NCI-H1930 (cell line): ENCODE measurements around the gene ALKBH3.

ENCODE experiments used
- DNase-seq, 2 experiments: peaks; one replicate each; lab custom pipeline; 2025; lab: John Stamatoyannopoulos, UW

Gene ALKBH3

DNA sequence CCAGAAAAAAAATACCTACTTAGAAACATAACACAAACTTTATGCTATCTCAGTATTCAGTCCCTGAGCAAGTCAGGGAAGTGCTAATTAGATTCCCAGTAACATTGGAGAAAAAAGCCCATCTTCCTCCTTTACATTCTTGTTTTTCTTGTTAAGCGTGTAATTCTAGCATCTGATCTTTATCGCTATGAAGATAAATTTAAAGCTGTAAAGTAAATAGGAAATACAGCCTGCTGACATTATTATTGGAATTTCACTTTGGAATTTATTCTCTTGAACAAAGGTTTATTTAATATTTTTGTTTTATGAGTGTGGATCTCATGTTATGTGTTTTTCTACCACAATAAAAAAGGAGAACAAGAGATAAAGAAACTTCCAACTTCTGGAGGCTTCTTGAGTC, 13.9 kb downstream of the ALKBH3 start:
- no peak for DNase-seq

DNA sequence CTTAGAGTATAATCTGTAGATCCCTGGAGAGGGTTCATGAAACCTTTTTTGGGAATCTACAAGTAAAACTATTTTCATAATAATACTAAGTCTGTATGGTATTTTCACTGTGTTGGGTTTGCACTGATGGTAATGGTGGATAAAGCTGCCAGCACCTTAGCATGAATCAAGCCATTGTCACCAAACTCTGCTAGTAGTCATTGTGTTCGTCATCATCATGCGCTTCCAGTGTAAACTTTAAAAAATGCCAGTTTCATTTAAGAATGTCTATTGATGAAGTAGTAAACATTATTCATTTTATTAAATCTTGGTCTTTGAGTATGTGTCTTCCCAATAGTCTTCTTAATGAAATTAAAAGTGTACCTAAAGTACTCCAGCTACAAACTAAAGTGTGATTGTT, 15.0 kb downstream of the ALKBH3 start:
- DNase-seq, result no peak

DNA sequence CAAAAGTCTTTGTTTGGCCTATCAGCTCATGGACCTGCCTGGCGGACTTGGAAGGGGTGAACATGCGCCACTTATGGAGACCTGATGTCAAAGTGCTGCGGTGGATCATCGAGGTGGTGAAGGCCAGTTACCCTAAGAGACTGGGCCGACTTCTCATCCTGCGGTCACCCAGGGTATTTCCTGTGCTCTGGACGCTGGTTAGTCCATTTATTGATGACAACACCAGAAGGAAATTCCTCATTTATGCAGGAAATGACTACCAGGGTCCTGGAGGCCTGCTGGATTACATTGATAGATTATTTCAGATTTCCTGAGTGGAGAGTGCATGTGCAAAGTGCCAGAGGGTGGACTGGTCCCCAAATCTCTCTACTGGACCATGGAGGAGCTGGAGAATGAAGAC, 17.9 kb downstream of the ALKBH3 start:
- DNase-seq, result no peak

DNA sequence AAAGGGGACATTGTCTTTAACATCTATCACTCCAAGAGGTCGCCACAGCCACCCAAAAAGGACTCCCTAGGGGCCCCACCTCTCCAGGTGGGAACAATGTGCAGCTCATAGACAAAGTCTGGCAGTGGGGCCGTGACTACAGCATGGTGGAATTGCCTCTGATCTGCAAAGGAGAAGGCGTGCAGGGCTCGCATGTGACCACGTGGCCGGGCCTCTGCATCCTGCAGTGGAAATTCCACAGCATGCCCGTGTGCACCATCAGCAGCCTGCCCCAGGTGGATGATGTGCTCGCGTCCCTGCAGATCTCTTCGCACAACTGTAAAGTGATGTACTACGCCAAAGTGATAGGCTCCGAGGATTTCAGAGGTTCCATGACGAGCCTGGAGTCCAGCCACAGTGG, 18.5 kb downstream of the ALKBH3 start:
- no peak for DNase-seq

DNA sequence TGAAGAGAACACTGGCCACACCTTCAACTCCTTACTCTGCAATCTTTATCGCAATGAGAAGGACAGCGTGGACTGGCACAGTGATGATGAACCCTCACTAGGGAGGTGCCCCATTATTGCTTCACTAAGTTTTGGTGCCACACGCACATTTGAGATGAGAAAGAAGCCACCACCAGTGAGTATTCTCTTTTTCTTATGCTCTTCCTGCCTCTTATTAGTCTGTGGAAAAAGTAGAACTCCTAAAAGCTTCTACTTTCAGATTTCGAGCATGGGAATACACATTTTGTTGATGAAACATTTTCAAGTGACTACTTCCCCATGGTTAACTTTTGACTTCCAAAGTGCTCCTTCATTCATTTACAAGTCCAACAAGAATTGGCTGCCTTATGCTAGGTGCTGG, 20.9 kb downstream of the ALKBH3 start:
- no peak for DNase-seq

DNA sequence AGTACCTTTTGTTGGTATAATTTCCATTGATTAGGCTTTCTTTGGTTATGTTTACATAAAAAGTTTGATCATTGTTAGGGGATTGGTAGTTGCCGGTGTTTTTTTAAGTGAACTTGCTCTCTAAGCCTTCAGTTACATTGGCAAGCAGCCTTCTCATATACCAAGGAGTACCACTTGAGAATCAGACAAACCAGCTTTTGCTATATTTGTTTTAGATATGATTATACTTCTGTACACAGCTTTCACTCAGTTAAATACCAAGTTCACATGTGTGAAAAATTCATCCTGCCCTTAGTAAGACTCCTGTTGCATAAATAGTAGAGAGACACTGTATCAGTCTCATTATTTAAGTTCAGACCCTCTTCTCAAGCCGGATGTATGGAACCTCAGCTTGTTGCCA, 22.4 kb downstream of the ALKBH3 start:
- DNase-seq, result no peak

DNA sequence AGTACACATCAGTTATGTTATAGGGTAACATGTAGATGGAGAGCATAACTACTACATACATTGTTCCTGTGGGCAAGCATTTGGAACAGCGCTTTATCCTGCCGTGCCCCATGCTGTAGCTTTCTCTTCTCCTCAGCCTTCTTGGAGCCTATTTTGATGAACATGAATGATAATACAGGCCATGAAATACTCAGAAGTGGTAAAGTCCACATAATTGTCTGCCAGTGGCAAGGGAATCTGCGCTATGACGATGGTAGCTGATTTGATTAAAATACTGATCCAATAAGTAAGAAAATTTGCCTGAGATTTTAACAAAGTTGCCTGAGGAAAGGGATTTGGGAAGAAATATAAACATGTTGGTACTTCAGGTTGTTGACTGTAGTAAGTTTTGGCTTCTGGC, 23.3 kb downstream of the ALKBH3 start:
- DNase-seq, result no peak

DNA sequence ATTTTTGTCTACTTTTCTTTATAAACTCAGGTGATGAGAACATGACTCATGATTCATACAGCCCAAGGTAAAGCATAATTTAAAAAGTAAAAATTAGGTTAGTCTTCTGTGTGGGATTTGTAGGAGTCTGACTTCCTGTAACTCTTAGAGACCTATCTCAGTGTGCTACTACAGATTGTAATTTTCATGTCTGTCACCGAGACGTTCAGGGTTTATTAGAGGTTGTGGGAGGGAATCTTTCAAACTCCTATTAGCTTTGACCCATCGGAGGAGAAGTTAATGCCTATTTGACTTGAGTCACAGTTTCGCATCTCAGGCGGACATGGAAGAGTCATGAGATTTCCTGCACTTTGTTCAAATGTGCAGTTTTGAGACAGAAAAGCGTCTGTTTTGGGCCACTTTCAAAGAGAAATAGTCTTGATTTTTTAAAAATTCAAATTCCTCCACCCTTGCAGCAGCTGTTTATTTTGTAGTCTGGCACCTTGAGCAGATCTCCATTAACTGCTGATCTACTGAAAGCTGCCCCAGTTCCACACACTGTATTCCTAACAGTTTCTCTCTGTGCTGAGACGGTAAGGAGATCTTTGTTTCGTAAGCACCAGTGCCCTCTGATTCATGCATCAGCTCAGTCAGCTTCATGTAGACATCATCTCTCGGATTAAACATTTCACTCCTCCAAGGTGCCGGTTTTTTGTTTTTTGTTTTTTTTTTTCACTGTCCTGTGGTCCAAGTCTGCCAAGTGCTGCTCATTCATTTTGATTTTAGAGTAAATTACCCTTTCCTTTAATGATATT, 24.3 kb downstream of the ALKBH3 start:
- no peak for DNase-seq

DNA sequence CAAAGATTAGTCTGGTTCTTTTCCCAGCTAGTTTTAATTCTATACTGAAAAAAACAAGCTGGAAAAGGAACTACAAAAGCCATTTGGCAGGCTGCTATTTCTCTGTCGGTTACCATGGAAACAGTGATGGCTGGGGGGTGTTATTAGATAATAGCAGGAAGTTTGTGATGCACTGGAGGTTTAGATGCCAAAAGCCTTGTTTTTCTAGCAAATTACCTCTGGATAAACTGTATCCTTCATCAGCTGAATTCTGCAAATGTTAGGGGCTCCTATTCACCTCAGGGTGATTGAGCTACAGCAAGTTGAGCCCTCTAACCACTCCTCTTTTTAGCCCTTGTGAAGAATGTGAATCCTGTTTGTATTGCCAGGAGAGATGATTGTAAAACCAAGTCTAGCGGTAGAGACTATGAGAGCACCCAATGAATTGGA, 25.2 kb downstream of the ALKBH3 start:
- DNase-seq, result no peak

DNA sequence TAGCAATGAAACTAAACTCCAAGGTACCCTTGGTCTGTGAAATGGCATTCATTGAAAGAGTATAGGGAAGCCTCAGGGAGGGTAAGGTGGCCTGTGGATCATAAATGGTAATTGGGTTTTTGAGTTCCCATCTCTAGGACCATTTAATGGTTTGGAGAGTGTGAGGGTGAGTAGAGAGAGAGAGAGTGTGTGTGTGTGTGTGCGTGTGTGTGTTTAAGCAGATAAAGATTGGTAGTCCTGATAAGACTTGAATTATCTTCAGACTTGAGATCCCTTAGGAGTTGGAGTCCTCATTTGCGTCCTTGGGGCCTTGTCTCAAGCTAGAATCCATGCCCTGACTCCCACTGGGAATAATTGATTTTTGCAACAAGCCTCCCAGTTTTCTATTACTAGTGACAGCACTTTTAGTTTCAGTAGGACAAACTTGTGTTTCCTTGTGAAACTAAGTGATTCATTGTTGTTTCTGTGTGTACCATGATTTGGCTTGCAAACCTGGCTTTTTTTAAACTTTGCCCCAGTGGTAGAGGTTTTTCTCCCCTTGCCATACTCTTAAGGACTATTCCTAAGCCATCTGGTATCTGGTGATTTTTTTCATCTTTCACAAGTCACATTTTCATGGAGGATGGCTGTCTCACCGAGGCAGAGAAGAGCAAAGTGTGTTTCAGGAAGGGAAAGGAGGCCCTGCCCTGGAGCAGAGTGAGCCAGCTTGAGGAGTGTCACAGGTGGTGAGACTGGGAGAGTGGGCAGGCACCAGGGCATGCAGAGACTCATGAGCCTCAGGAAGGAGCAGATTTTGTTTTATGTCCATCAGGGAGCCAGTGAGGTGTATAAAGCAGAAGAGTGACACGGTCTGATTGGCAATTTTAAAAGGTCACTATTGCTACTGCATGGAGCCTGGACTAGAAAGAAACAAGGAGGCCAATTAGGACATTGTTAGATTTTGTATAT, 26.7 kb downstream of the ALKBH3 start:
- no peak for DNase-seq

DNA sequence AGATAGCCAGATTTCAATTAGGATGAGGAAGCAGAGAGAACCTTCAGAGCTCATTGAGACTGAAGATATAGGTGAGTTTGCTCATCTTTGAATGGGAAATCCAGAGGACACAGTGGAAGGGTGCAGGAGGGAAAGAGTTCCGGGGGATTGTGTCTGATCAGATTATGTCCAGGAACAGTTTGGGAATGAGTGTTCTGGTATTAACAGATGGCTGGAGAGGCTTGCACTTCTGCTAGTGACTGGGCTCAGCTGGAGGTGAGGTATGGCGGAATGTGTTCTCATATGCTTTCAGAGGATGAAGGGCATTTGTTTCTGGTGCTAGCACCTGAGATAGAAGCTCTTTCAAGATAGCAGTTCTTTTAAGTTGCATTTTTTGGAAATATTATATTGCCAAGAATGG, 27.6 kb downstream of the ALKBH3 start:
- DNase-seq, result no peak

DNA sequence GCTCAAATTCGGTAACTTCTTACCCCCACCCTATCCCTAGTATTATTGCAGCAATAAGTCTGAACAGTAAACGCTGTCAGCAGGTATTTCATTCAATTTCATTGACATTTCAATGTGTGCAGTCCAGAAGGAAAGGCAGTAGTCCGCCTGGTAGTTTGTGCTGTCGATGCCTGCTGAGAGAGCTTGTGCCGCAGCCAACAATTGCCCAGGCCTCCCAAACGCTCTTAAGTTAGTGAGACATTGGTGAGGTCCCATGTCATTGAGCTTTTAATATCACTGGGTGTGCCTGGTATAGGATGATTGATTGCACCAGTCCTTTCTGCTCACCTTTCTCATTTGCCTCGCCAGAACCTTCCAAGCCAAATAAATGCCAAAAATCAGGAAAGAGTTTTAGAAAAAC, 28.1 kb downstream of the ALKBH3 start:
- no peak for DNase-seq

DNA sequence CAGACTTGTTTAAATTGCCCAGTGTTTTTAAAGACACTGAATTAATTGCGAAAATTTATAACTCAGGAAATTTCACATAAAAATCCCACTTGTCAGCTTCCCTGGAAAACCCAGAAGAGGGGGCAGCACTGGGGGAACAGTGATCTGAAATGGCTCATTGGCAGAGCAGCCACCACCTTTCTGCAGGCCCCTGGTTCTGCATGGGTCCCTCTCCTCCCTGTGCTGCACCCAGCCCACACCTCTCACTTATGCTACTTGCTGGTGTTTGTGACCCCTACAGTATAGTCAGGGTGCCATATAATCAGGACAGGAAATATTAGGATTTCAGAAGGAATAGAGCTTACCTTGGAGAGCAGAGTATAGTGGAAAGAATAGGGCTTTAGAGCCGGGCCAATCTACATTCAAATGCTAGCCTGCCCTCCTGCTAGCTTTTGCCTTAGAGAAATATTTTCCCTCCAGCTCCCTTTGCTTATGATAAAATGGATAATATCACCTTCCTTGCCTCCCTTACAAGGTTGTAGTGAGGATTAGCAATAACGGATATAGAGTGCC, 33.3 kb downstream of the ALKBH3 start:
- no peak for DNase-seq

DNA sequence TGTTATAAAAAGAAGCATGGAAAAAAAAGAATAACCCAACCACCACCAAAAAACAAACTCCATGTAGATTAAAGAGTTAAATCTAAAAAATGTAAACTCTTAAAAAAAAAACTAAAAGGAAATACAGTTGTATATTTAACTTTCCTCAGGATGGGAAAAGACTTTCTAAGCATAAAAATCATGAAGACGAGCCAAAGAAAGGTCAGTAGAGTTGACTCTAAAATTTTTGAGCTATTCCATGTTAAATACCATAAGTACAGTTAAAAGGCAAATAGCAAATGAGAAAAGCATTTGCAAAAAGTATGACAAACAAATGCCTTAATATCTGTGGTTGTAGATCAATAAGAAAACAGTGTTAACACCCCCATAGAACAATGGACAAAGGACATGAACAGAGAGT, 33.8 kb downstream of the ALKBH3 start:
- no peak for DNase-seq

DNA sequence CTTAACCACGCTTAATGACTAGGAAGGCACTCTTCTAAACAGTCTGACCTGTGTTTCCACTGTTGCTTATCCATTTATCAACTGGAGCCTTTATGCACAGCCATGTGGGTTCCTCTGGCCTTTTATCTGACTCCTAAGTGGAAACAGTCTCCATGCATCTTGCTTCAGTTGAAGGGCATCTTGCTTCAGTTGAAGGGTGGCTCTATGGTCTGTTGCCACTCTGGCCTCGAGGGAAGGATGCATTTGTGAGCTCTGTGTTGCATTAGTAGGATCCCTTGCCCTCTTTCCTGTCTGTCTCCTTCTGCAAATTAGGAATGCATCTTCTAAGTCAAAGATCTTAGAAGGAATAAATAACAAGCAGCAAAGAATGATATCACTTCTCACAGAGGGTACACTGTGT, 36.0 kb downstream of the ALKBH3 start:
- DNase-seq, result no peak

DNA sequence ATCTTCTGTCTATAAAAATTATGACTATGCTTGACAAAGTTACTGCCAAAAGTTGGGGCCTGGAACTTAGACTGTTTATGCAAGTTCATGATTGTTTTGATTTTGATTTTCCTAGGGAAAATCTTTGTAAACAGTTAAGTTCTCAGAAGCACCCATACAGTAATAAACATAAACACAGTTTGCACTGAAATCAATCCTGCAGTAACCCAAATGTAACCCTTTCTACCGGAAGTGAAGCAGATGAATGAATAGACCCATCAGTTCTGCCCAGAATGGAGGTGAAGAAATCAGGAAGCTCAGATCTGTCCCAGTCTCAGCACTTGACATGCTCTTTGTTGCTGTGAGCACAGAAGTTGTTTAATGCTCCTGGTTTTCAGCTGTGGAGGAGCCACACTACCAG, 37.2 kb downstream of the ALKBH3 start:
- DNase-seq, result no peak

DNA sequence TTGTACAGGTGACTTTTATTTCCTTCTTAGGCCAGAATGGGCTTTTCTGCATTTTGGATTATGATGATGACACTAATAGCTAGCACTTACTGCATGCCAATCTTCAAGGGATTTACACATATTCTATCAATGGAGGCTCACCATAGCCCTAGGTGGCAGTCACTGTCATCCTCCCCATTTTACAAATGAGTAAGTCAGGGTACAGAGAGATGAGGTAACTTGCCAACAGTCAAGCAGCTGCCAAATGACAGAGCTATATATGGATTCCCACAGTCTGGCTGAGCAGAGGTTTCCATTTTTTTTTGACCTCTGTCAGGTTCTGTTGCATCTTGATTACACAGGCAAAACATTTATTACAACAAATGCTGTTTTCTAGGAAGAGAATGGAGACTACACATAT, 38.0 kb downstream of the ALKBH3 start:
- DNase-seq, result no peak

DNA sequence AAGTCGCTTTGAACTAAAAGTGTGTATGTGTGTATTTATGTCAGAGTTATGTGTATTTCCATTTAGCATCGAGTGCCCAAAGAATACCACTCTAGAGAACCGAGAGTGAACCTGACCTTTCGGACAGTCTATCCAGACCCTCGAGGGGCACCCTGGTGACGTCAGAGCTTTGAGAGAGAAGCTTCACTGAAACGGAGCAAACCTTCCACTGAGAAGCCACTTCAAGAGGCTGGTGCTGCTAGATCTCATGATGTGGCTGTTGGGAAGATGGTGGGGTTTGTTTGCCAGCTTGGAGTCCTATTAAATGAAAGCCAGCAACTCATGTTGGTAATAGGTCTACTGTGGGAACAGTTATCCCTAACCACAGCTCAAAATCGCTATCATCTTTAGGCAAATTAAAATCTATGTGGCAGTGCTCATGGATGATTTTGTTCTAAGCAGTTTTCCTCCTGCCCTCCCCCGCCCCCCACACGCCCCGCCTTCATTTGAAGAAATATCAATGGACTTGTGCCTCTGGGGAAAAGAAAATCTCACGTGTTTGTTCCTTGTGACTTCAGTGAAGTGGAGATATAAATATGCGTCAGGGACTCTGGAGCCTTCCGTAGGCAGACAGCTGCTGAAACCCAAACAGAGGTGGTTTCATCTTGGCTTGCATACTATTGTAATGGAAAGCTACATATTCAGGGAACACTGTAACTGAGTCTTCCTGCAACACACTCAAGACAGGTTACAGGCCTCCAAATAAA, 39.4 kb downstream of the ALKBH3 start:
- no peak for DNase-seq

DNA sequence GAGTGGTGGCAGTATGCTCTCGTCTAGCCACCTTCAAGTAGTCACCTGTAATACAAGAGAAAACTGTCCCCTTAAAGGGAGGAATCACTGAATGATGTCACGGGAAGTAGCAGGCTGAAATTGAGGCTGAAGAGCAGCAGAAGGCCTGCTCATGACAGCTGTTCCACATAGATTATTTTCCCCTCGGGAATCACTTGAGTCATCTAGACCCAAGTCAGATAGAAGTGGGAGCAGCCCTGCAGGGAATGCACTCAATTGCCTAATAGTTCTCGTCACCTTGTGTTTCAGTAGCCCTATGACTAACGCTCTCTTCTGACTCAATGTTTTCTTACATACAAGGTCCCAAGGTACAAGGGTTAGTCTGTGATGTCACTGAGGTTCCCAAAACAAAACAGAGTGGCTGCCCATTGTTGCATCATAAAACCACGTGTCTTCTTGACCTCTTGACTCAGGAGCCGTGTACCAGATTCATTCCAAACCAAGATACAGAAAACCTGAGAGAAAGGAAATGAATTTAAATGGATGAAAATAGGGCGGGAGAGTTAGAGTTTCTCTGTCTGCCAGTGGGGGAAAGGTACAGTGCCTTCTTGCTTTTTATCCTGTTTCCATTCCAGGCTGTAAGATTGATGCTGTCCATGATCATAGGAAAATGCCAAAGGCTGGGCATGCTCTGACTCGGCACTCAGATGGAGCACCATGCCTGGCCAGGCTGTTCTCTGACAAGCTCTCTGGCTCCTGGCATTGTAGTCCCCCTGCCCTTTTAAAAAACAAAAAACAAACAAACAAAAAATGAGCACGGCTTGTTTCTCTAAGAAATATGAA, 40.2 kb downstream of the ALKBH3 start:
- no peak for DNase-seq

DNA sequence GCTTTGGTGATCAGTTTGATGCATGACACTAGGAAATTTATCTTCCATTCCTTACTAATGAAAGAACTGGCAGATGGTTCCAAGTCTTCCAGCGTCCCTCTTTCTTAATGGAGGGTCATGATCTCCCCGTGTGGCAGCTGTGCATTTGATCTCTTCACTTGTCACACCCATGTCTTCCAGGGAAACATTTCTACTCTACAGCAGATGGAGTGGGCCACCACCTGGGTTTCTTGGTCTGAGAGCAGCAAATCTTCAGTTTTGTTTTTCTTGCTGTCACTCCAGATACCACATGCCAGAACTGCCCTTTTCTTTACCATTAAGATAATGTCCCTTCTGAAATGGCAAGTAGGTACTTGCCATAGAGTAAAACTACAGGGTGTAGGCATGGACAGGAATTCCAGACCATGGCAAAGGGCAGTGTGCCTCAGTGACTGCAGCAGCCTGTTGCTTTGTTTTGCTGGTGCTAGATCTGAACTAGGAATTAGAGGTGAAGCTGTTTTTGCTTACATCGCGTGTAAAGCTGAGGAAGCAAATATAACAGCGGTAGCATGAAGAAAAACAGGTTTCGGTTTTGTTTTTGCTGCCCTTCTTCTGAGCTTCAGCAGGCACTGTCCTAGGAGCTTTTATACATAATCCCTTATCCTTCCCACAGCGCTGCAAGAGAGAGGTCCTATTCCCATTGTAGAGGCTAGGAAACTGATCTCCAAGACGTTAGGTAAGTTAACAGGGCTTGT, 41.1 kb downstream of the ALKBH3 start:
- no peak for DNase-seq

DNA sequence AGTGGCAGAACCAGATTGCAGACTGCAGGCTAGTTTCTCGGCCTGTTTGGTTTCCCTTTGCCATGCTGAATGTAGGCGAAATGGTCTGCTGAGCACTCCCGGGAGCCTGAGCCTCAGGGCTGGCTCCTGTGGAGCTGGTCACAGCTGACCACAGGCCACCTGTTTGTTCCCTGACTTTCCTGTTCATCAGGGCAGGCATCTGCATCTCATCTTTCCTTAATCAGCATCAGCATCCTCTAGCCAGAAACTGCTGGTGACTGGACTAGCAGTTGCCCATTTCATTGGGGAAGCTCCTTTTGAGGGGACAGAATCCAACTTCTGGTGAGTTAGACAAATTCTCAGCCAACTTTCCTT, 41.6 kb downstream of the ALKBH3 start:
- DNase-seq, result no peak
